B cell (primary cell): ENCODE results near the gene MTIF2. TPM values are rescaled to one million over a fixed set of nuclear protein-coding genes. Genes with fewer than 3 reads are reported as not detected.
"Not testable (repeated sequence)": the region's sequence is repeated elsewhere in the genome, so short reads cannot be mapped to it uniquely, and the experiment has no call there.

Experiments
- ATAC-seq: fragments of 200-7000 bp; cut with Tn5 transposase; one replicate; pipeline ENCODE4 v1.10.0; 2021; ENCODE audit warnings: low read depth, mild to moderate bottlenecking, moderate number of reproducible peaks, moderate library complexity
- CTCF ChIA-PET: fragments of 350-600 bp; sonication (Branson Sonifier 250); formaldehyde crosslinking; loops from one replicate; lab custom pipeline; 2021; ENCODE audit warnings: antibody characterized with exemption, inconsistent platforms; lab: Charles Lee
- POLR2A ChIA-PET: fragments of 350-600 bp; sonication (Branson Sonifier 250); formaldehyde crosslinking; loops from one replicate; lab custom pipeline; 2021; ENCODE audit warnings: antibody characterized with exemption; lab: Charles Lee
- DNase-seq: peaks from one replicate; pipeline ENCODE4 v3.0.0; 2013
- H2AFZ ChIP-seq: 2 replicates; pipeline ENCODE4 v1.6.1; 2012; ENCODE audit warnings: mild to moderate bottlenecking, low read depth, low read length; ENCODE audit not compliant: insufficient read depth, poor library complexity, severe bottlenecking
- H3K27ac ChIP-seq, 2 donors: 1 replicate in 1 of 2; 2 replicates in 1 of 2; pipeline ENCODE4 v1.5.1; 2012 to 2013; ENCODE audit warnings: low read length in 2 of 2, mild to moderate bottlenecking in 2 of 2, moderate library complexity in 1 of 2
- H3K27me3 ChIP-seq, 4 experiments: fragments of 200-600 bp in 1 of 4; sonication (generic) in 1 of 4; replicated peaks in 1 of 4; 1 replicate in 2 of 4; 2 replicates in 2 of 4; pipeline versions ENCODE4 v1.6.1 to v1.7.0; 2013 to 2016; ENCODE audit warnings: low read length in 3 of 4, mild to moderate bottlenecking in 2 of 4, mixed read lengths in 1 of 4, moderate library complexity in 1 of 4; ENCODE audit not compliant: insufficient read depth in 4 of 4, control insufficient read depth in 3 of 4; ENCODE audit errors: control extremely low read depth in 1 of 4
- H3K36me3 ChIP-seq, 2 experiments: replicated peaks in 1 of 2; 1 replicate in 1 of 2; 2 replicates in 1 of 2; pipeline versions ENCODE4 v1.6.1 to v1.7.1; 2013; ENCODE audit warnings: low read length in 1 of 2; ENCODE audit not compliant: insufficient read depth in 2 of 2, control insufficient read depth in 1 of 2; ENCODE audit errors: control extremely low read depth in 1 of 2, extremely low read depth in 1 of 2
- H3K4me1 ChIP-seq, 2 donors: fragments of 200-600 bp in 1 of 2; sonication (generic) in 1 of 2; 1 replicate in 1 of 2; 2 replicates in 1 of 2; pipeline versions ENCODE4 v1.5.1 to v1.6.1; 2013 to 2017; ENCODE audit warnings: low read length in 2 of 2; ENCODE audit not compliant: control insufficient read depth in 2 of 2, insufficient read depth in 2 of 2
- H3K4me2 ChIP-seq: replicated peaks from 2 replicates; pipeline ENCODE3; 2012; ENCODE audit warnings: mild to moderate bottlenecking, low read depth, low read length; ENCODE audit not compliant: poor library complexity, severe bottlenecking
- H3K4me3 ChIP-seq, 5 experiments: fragments of 200-600 bp in 1 of 5; sonication (generic) in 1 of 5; 1 replicate in 3 of 5; 2 replicates in 2 of 5; pipeline versions ENCODE4 v1.5.1 to v1.7.0; 2011 to 2016; ENCODE audit warnings: low read length in 4 of 5, mild to moderate bottlenecking in 4 of 5, low read depth in 2 of 5, control low read depth in 1 of 5, moderate library complexity in 1 of 5; ENCODE audit not compliant: insufficient read depth in 1 of 5; ENCODE audit errors: control extremely low read depth in 1 of 5, extremely low read depth in 1 of 5
- H3K79me2 ChIP-seq: fragments of 200-600 bp; sonication (generic); one replicate; pipeline ENCODE4 v1.6.0; 2016; ENCODE audit warnings: low read length; ENCODE audit not compliant: control insufficient read depth, insufficient read depth
- H3K9ac ChIP-seq: fragments of 200-600 bp; sonication (generic); 2 replicates; pipeline ENCODE4 v1.6.1; 2017; ENCODE audit warnings: mild to moderate bottlenecking, low read length, moderate library complexity
- H3K9me3 ChIP-seq, 3 donors: one replicate each; pipeline versions ENCODE4 v1.6.1 to v1.7.1; 2013; ENCODE audit warnings: low read length in 2 of 3; ENCODE audit not compliant: control insufficient read depth in 2 of 3, insufficient read depth in 1 of 3; ENCODE audit errors: control extremely low read depth in 1 of 3
- H4K20me1 ChIP-seq: 2 replicates; pipeline ENCODE4 v1.6.0; 2012; ENCODE audit warnings: mild to moderate bottlenecking, low read length; ENCODE audit not compliant: insufficient read depth, control insufficient read depth, poor library complexity, severe bottlenecking
- H3K27ac Mint-ChIP-seq: one replicate; pipeline ENCODE4 v1.8.0; 2021; ENCODE audit warnings: mixed read lengths
- H3K27me3 Mint-ChIP-seq: one replicate; pipeline ENCODE4 v1.8.0; 2021; ENCODE audit warnings: mixed read lengths
- H3K4me1 Mint-ChIP-seq: one replicate; pipeline ENCODE4 v1.8.0; 2021; ENCODE audit warnings: mixed read lengths
- H3K4me3 Mint-ChIP-seq: one replicate; pipeline ENCODE4 v1.8.0; 2021; ENCODE audit warnings: mixed read lengths
- H3K9me3 Mint-ChIP-seq: one replicate; pipeline ENCODE4 v1.8.0; 2022; ENCODE audit warnings: mixed read lengths; ENCODE audit not compliant: insufficient read depth
- CTCF ChIP-seq: fragments of 200-600 bp; IDR thresholded peaks from one replicate; pipeline ENCODE4 v1.8.0; 2022; ENCODE audit warnings: antibody characterized with exemption, mild to moderate bottlenecking
- EZH2 ChIP-seq: IDR thresholded peaks from 2 replicates; pipeline ENCODE4 v1.6.1; 2012; ENCODE audit warnings: borderline replicate concordance, low read depth, mild to moderate bottlenecking, moderate library complexity, low read length; ENCODE audit not compliant: insufficient read depth, poor library complexity, severe bottlenecking
- WGBS: methylation state at CpG from one replicate; pipeline ENCODE4 v1.1.5; 2013; ENCODE audit warnings: missing lambda C conversion rate; ENCODE audit not compliant: insufficient coverage; 5-methylcytosine and 5-hydroxymethylcytosine counted together
- intact Hi-C: fragments of 100-400 bp; cut with micrococcal nuclease; formaldehyde crosslinking; loops from one replicate; pipeline ENCODE4 v1.10.0; 2022
- polyA plus RNA-seq: library from polyadenylated mRNA; depleted of rRNA; stranded (reverse); fragments of >200 nt; gene quantifications from 2 replicates; pipeline ENCODE4 v1.2.3, GENCODE V29; 2012
- total RNA-seq, 2 donors: library from RNA; stranded (reverse); fragments of 120-200 nt in 1 of 2; gene quantifications; 1 replicate in 1 of 2; 2 replicates in 1 of 2; pipeline versions ENCODE4 v1.2.3 to v1.2.4, GENCODE V29; 2013 to 2022

MTIF2 gene
- total and polyA plus RNA-seq, 2 donors (not counting 1 experiment from before 2014, with no cell fraction given) = 12.9 to 36.7 TPM

GRCh38 chr2:55259586-55259985 is 9.4 kb downstream of the MTIF2 start:
- H3K27me3 Mint-ChIP-seq, DNase-seq, H3K27me3 ChIP-seq, H3K79me2 ChIP-seq, H3K9me3 ChIP-seq, H3K9ac ChIP-seq, H3K4me1 Mint-ChIP-seq, H3K27ac Mint-ChIP-seq, H3K4me1 ChIP-seq, intact Hi-C loops, H4K20me1 ChIP-seq, H3K4me3 ChIP-seq, ATAC-seq, H3K27ac ChIP-seq, H3K4me3 Mint-ChIP-seq, H2AFZ ChIP-seq, H3K4me2 ChIP-seq, H3K9me3 Mint-ChIP-seq: not testable (repeated sequence)
- peaks cover 3 to 46% of the 10 kb centered on the region in 2 experiments for H3K36me3 ChIP-seq
- CTCF ChIA-PET = interaction anchor here (1.2 kb wide), 1 partner anchor 11 kb away, joined by 3 read pairs; no protein-coding TSS in a partner anchor
- no CpG with 5 or more reads among the region's 3 CpGs for WGBS
- POLR2A ChIA-PET = interaction anchor here (0.6 kb wide), 2 partner anchors 8 to 1163 kb away, joined by 4 to 9 read pairs; no protein-coding TSS in a partner anchor

GRCh38 chr2:55252832-55253231 is 16.2 kb downstream of the MTIF2 start:
- peaks cover 3 to 34% of the 10 kb centered on the region in 2 experiments for H3K36me3 ChIP-seq
- DNase-seq = no peak
- no peaks in the 10 kb centered on the region for H4K20me1 ChIP-seq
- H3K79me2 ChIP-seq = no peaks in the 10 kb centered on the region
- H3K4me3 ChIP-seq = no peak overlapping the region
- Mint-ChIP-seq H3K4me1 (no peaks in the 10 kb centered on the region), H3K9me3 (no peaks in the 10 kb centered on the region), H3K4me3 (no peak overlapping the region), H3K27ac (no peak overlapping the region), H3K27me3 (no peaks in the 10 kb centered on the region)
- CTCF ChIA-PET = interaction anchor here (1.3 kb wide), 1 partner anchor 27 kb away, joined by 3 read pairs; no protein-coding TSS in a partner anchor
- ATAC-seq = no peak
- no peaks in the 10 kb centered on the region for H3K27me3 ChIP-seq
- H3K27ac ChIP-seq = no peak overlapping the region
- POLR2A ChIA-PET = no interaction called here
- H3K9ac ChIP-seq = no peak overlapping the region
- H2AFZ ChIP-seq = no peak overlapping the region
- intact Hi-C loops = no loop called here
- no peaks in the 10 kb centered on the region for H3K4me1 ChIP-seq
- H3K4me2 ChIP-seq = no peak overlapping the region
- no peak for TF ChIP-seq EZH2
- TF ChIP-seq CTCF = no peak
- WGBS = no CpG with 5 or more reads among the region's 3 CpGs
- no peaks in the 10 kb centered on the region for H3K9me3 ChIP-seq
